Lung (tissue), 12 donors: ENCODE data around the gene MAP3K20. TPM values are rescaled to one million over a fixed set of nuclear protein-coding genes. Genes with fewer than 3 reads are reported as not detected.

ENCODE experiments used
- ATAC-seq: fragments of 200-7000 bp; cut with Tn5 transposase; one replicate; pipeline ENCODE4 v1.9.1; 2020; ENCODE audit warnings: moderate number of reproducible peaks; ENCODE audit not compliant: insufficient read depth, low FRiP score
- DNase-seq, 3 donors: peaks; one replicate each; pipeline ENCODE4 v3.0.0-alpha.2; 2013 to 2017
- H3K27ac ChIP-seq, 2 donors: one replicate each; pipeline ENCODE4 v1.5.1; 2013; ENCODE audit warnings: mild to moderate bottlenecking in 2 of 2, moderate library complexity in 2 of 2, control low read depth in 1 of 2, inconsistent platforms in 1 of 2, low read depth in 1 of 2, low read length in 1 of 2
- H3K27me3 ChIP-seq, 3 donors: one replicate each; pipeline ENCODE4 v1.5.1; 2013; ENCODE audit warnings: low read length in 2 of 3; ENCODE audit not compliant: control insufficient read depth in 3 of 3, insufficient read depth in 3 of 3
- H3K36me3 ChIP-seq, 4 donors: one replicate each; pipeline ENCODE4 v1.5.1; 2013; ENCODE audit warnings: low read length in 4 of 4, mild to moderate bottlenecking in 1 of 4, moderate library complexity in 1 of 4; ENCODE audit not compliant: control insufficient read depth in 4 of 4, insufficient read depth in 4 of 4
- H3K4me1 ChIP-seq, 5 donors: one replicate each; pipeline ENCODE4 v1.5.1; 2013; ENCODE audit warnings: low read length in 5 of 5, mild to moderate bottlenecking in 2 of 5, moderate library complexity in 1 of 5; ENCODE audit not compliant: control insufficient read depth in 5 of 5, insufficient read depth in 5 of 5
- H3K4me3 ChIP-seq: one replicate; pipeline ENCODE4 v1.5.1; 2013; ENCODE audit warnings: mild to moderate bottlenecking, control low read depth, moderate library complexity
- H3K9ac ChIP-seq, 2 donors: one replicate each; pipeline ENCODE4 v1.5.1; 2013; ENCODE audit warnings: low read length in 2 of 2, control low read depth in 1 of 2; ENCODE audit not compliant: insufficient read depth in 1 of 2
- H3K9me3 ChIP-seq, 4 donors: one replicate each; pipeline ENCODE4 v1.5.1; 2013; ENCODE audit warnings: low read length in 3 of 4, mild to moderate bottlenecking in 1 of 4, moderate library complexity in 1 of 4; ENCODE audit not compliant: control insufficient read depth in 4 of 4, insufficient read depth in 3 of 4
- CTCF ChIP-seq: IDR thresholded peaks from 2 replicates; pipeline ENCODE4 v1.5.1; 2012; ENCODE audit warnings: mild to moderate bottlenecking; ENCODE audit errors: control extremely low read depth, extremely low read depth
- WGBS, 2 donors: extraction: QIAGEN DNeasy Blood & Tissue Kit; methylation state at CpG; one replicate each; pipeline ENCODE4 v1.1.7; 2013; 5-methylcytosine and 5-hydroxymethylcytosine counted together
- polyA plus RNA-seq, 2 donors: library from polyadenylated mRNA; stranded (reverse); fragments of 200-250 nt; gene quantifications; one replicate each; pipeline ENCODE4 v1.2.1, GENCODE V29; 2013
- total RNA-seq, 2 donors: library from RNA; depleted of rRNA in 1 of 2; stranded (reverse); fragments of >200 nt in 1 of 2; gene quantifications; one replicate each; pipeline ENCODE4 v1.2.1, GENCODE V29; 2014 to 2021
- donor health status: control.
- donor health status: control.
- donor health status: Bipolar disorder and iron deficiency.
- donor health status: healthy.
- donor health status: DM: yes; HTN: yes; CAD: no.

The MAP3K20 gene
- total and polyA plus RNA-seq, 4 donors = 13.4 to 71.6 (median 31.6) TPM

- Histone ChIP-seq H3K4me1 (peaks cover 0 to 12% (median 2%) of the 10 kb centered on the region in 5 donors), H3K27ac (no peak overlapping the region), H3K4me3 (no peak overlapping the region), H3K9me3 (no peaks in the 10 kb centered on the region), H3K9ac (no peak overlapping the region), H3K36me3 (no peaks in the 10 kb centered on the region), H3K27me3 (no peaks in the 10 kb centered on the region)
- DNase-seq (no peak), ATAC-seq (no peak)
- TF ChIP-seq CTCF = no peak
- WGBS, 2 donors = 44 to 73% methylated on average over 7 of the region's 7 CpGs
Observed at GRCh38 chr2:173051463-173052215, 24.0 kb upstream of the MAP3K20 start.

- Histone ChIP-seq H3K36me3 (no peaks in the 10 kb centered on the region), H3K9ac (no peak overlapping the region), H3K4me1 (peaks cover 0 to 10% (median 3%) of the 10 kb centered on the region in 5 donors), H3K9me3 (no peaks in the 10 kb centered on the region), H3K4me3 (no peak overlapping the region), H3K27ac (no peak overlapping the region), H3K27me3 (no peaks in the 10 kb centered on the region)
- DNase-seq (no peak), ATAC-seq (no peak)
- TF ChIP-seq CTCF = no peak
- WGBS, 2 donors = 74 to 84% methylated on average over 3 of the region's 3 CpGs
Observed at GRCh38 chr2:173053043-173053699, 22.5 kb upstream of the MAP3K20 start.

GRCh38 chr2:173054466-173054865 is 21.2 kb upstream of the MAP3K20 start:
- Histone ChIP-seq H3K27me3 (no peaks in the 10 kb centered on the region), H3K9me3 (no peaks in the 10 kb centered on the region), H3K4me1 (peaks cover 0 to 5% (median 3%) of the 10 kb centered on the region in 5 donors), H3K4me3 (no peak overlapping the region), H3K36me3 (no peaks in the 10 kb centered on the region), H3K9ac (no peak overlapping the region), H3K27ac (no peak overlapping the region)
- TF ChIP-seq CTCF = no peak
- 86 to 90% methylated on average over 3 of the region's 3 CpGs for WGBS, 2 donors
- DNase-seq = no peak
- ATAC-seq = no peak
